ENCODE results near the gene TANK.

TANK gene

DNA sequence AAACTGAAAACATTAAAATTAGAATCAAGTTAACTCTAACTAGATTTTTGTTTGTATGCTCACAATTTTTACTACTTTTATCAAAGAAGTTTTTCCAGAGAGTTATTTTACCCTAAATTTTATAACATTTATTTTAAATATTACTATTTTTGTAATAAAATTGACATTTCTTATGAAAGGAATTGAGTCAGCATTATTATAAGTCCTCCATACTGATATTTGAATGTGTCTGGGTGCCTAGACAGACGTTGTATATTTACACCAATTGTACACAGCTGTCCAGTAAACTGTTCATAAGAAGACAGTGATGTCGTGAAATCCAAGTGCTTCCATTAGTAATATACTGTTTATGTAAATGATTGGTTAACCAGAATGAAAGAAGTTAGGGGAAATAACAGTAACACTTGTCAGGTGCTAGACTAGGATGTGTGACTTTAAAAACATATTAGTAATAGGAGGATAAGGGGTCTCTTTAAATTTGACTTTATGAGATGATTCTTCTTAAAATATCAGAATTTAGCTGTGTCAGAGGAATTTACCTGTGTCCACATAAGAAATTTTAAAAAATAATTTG lies 73.7 kb downstream of the TANK start:
- H3K27me3 ChIP-seq (ENCODE audit: insufficient read depth, low read length, poor library complexity), result no peaks in the 10 kb centered on the region
- H3K27ac ChIP-seq (ENCODE audit: low read length), result no peak overlapping the region
- no peak overlapping the region for H3K9ac ChIP-seq (ENCODE audit: low read depth, low read length)
- H3K36me3 ChIP-seq (ENCODE audit: insufficient read depth, low read length), result peaks cover 46% of the 10 kb centered on the region
- H3K9me3 ChIP-seq (ENCODE audit: insufficient read depth, low read length, severe bottlenecking), result no peaks in the 10 kb centered on the region
- DNase-seq, result no peak
- no peak overlapping the region for H3K4me3 ChIP-seq (ENCODE audit: low read depth in 1 of 2, low read length in 2 of 2)
- H4K20me1 ChIP-seq (ENCODE audit: insufficient read depth, low read length), result no peaks in the 10 kb centered on the region
- ATAC-seq (ENCODE audit: insufficient read depth, low read depth), result no peak
- TF ChIP-seq, protein P1, sequence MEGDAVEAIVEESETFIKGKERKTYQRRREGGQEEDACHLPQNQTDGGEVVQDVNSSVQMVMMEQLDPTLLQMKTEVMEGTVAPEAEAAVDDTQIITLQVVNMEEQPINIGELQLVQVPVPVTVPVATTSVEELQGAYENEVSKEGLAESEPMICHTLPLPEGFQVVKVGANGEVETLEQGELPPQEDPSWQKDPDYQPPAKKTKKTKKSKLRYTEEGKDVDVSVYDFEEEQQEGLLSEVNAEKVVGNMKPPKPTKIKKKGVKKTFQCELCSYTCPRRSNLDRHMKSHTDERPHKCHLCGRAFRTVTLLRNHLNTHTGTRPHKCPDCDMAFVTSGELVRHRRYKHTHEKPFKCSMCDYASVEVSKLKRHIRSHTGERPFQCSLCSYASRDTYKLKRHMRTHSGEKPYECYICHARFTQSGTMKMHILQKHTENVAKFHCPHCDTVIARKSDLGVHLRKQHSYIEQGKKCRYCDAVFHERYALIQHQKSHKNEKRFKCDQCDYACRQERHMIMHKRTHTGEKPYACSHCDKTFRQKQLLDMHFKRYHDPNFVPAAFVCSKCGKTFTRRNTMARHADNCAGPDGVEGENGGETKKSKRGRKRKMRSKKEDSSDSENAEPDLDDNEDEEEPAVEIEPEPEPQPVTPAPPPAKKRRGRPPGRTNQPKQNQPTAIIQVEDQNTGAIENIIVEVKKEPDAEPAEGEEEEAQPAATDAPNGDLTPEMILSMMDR (IDR thresholded peaks at IDR 0.05; ENCODE audit: borderline replicate concordance, extremely low read depth, low read length, poor library complexity, severe bottlenecking), result no peak
- TF ChIP-seq EZH2 (IDR thresholded peaks at IDR 0.05; ENCODE audit: borderline replicate concordance, low read depth, low read length, severe bottlenecking), result no peak
- no peak overlapping the region for H3K4me2 ChIP-seq (ENCODE audit: insufficient read depth, low read length)
- no peaks in the 10 kb centered on the region for H3K4me1 ChIP-seq (ENCODE audit: insufficient read depth, low read length)
- H2AFZ ChIP-seq (ENCODE audit: low read depth, low read length), result no peak overlapping the region
- H3K79me2 ChIP-seq (ENCODE audit: insufficient read depth, low read length), result peaks cover 2% of the 10 kb centered on the region; the same call in 1 of the 2 replicates

DNA sequence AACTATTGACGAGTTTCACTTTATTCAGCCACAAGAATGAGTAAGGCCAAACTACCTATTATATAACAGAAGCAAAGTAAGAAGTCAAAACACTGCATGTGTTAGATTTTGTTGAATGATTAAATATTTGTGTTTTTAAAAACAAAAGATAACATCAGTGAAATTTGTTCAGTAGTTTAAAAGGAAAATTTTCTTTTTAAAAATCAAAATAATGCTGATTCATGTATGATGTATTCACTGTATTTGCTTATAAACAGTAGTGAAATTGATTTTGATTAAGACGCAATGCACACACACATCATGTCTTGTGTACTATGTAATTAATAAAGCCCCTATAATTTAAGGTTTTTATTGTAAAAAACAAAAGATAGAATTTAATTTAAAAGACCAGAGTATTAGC lies 74.4 kb downstream of the TANK start:
- H3K79me2 ChIP-seq (ENCODE audit: insufficient read depth, low read length), result peaks cover 2% of the 10 kb centered on the region; the same call in 1 of the 2 replicates
- DNase-seq (no peak), ATAC-seq (ENCODE audit: insufficient read depth, low read depth) (no peak)
- H3K9ac ChIP-seq (ENCODE audit: low read depth, low read length), result no peak overlapping the region
- H3K4me3 ChIP-seq (ENCODE audit: low read depth in 1 of 2, low read length in 2 of 2), result no peak overlapping the region
- H4K20me1 ChIP-seq (ENCODE audit: insufficient read depth, low read length), result no peaks in the 10 kb centered on the region
- H3K9me3 ChIP-seq (ENCODE audit: insufficient read depth, low read length, severe bottlenecking), result no peaks in the 10 kb centered on the region
- no peaks in the 10 kb centered on the region for H3K27me3 ChIP-seq (ENCODE audit: insufficient read depth, low read length, poor library complexity)
- no peak for TF ChIP-seq EZH2 (IDR thresholded peaks at IDR 0.05; ENCODE audit: borderline replicate concordance, low read depth, low read length, severe bottlenecking)
- TF ChIP-seq, protein P1 (IDR thresholded peaks at IDR 0.05; ENCODE audit: borderline replicate concordance, extremely low read depth, low read length, poor library complexity, severe bottlenecking), result no peak
- H3K27ac ChIP-seq (ENCODE audit: low read length), result no peak overlapping the region
- H3K36me3 ChIP-seq (ENCODE audit: insufficient read depth, low read length), result peaks cover 42% of the 10 kb centered on the region
- no peak overlapping the region for H3K4me2 ChIP-seq (ENCODE audit: insufficient read depth, low read length)
- H2AFZ ChIP-seq (ENCODE audit: low read depth, low read length), result no peak overlapping the region
- H3K4me1 ChIP-seq (ENCODE audit: insufficient read depth, low read length), result no peaks in the 10 kb centered on the region

DNA sequence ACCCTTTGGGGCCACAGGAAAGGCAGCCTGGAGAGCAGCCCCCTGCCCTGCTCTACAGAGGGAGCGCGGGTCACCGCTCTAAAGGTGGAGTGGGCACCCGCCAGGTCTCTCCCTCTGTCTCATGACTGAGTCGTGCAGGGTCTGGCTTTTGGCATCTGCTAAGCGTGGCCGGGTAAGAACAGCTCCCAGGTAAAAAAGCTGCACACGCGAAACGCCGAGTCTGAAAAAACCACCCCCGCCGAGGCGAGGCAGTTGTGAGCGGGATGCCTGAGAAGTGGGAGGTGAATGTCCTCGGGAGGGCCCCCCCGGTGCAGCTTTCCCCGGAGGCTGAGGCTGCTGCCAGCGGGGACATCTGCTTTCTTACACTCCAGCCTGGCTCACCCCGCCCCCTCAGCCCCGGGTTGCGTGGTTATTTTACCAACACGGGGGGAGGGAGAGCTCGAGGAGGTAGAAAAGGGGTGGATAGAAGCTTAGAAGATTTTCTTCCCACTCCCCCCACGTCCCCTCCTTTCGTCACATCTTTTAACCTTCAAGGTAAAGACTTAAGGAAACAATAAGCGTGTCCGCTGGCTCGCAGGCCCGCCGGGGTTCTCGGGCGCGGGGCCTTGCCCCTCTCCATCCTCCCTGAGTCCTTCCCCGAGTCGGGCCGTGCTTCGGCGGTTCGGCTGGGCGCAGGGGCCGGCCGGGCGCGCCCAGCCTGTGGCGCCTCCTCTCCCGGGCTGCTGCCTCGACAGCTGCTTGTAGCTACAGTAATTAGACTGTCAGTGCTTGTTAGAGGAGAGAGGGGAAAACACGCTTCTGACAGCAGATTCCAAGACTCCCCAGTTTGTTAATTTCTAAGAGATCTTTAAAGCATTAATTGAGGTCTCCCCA lies 77.4 kb downstream of the TANK start:
- Histone ChIP-seq H3K9ac (ENCODE audit: low read depth, low read length) (no peak overlapping the region), H2AFZ (ENCODE audit: low read depth, low read length) (no peak overlapping the region), H3K79me2 (ENCODE audit: insufficient read depth, low read length) (peaks cover 2% of the 10 kb centered on the region; the same call in 1 of the 2 replicates), H3K27ac (ENCODE audit: low read length) (no peak overlapping the region), H3K9me3 (ENCODE audit: insufficient read depth, low read length, severe bottlenecking) (no peaks in the 10 kb centered on the region), H3K36me3 (ENCODE audit: insufficient read depth, low read length) (peaks cover 21% of the 10 kb centered on the region), H4K20me1 (ENCODE audit: insufficient read depth, low read length) (no peaks in the 10 kb centered on the region), H3K4me2 (ENCODE audit: insufficient read depth, low read length) (no peak overlapping the region), H3K27me3 (ENCODE audit: insufficient read depth, low read length, poor library complexity) (no peaks in the 10 kb centered on the region), H3K4me1 (ENCODE audit: insufficient read depth, low read length) (peaks cover 4% of the 10 kb centered on the region), H3K4me3 (ENCODE audit: low read depth in 1 of 2, low read length in 2 of 2) (no peak overlapping the region)
- TF ChIP-seq EZH2 (IDR thresholded peaks at IDR 0.05; ENCODE audit: borderline replicate concordance, low read depth, low read length, severe bottlenecking), result no peak
- TF ChIP-seq, protein P1 (IDR thresholded peaks at IDR 0.05; ENCODE audit: borderline replicate concordance, extremely low read depth, low read length, poor library complexity, severe bottlenecking), result no peak
- DNase-seq (no peak), ATAC-seq (ENCODE audit: insufficient read depth, low read depth) (peak; percentile 36; the same call in 1 of the 3 replicates)
